ENCODE data around the gene TRABD2B. TPM values are rescaled to one million over a fixed set of nuclear protein-coding genes. Genes with fewer than 3 reads are reported as not detected.
A peak's percentile ranks its signal among the peaks of the same experiment; 100 is the strongest.

TRABD2B gene
- total RNA-seq, 6 donors from 2014 or later = under 0.01 to 2.1 (median 0.62) TPM

- no peaks in the 10 kb centered on the region for H3K4me1 ChIP-seq
- no peak for ATAC-seq (ENCODE audit: low FRiP score in 2 of 2)
- DNase-seq = no peak
- H3K9me3 ChIP-seq = no peaks in the 10 kb centered on the region
- TF ChIP-seq CTCF (IDR thresholded peaks at IDR 0.05) = no peak
- TF ChIP-seq POLR2AphosphoS5 (IDR thresholded peaks at IDR 0.05) = no peak
- no peak for TF ChIP-seq POLR2A (IDR thresholded peaks at IDR 0.05)
- TF ChIP-seq EP300 (IDR thresholded peaks at IDR 0.05) = no peak
- no peak overlapping the region for H3K4me3 ChIP-seq
- H3K36me3 ChIP-seq = no peaks in the 10 kb centered on the region
- H3K27me3 ChIP-seq = no peaks in the 10 kb centered on the region
- H3K27ac ChIP-seq = no peak overlapping the region
Measured at GRCh38 chr1:48025076-48025475, 27.9 kb upstream of the TRABD2B start.

DNA sequence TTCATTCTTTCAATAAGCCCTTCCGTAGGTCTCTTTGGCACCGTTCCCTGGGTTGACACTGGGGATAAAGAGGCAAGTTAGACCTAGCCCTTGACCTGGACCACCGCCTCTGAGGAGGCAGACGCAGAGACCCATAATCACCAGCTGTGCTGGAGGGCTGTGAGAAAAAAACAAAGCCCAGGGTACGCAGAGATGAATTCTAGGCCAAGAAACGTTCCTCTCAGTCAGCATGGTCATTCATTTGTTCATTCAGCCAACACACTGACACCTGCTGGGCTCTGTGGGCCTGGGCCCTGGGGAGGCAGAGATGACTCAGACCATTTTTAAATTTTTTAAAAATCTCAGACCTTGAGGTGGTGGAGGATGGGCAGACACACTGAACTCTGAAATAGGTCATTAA is 26.3 kb upstream of the TRABD2B start:
- Histone ChIP-seq H3K4me3 (no peak overlapping the region), H3K27ac (no peak overlapping the region), H3K9me3 (no peaks in the 10 kb centered on the region), H3K36me3 (no peaks in the 10 kb centered on the region), H3K4me1 (peaks cover 0 to 4% (median 0%) of the 10 kb centered on the region in 4 donors), H3K27me3 (no peaks in the 10 kb centered on the region)
- TF ChIP-seq POLR2A (IDR thresholded peaks at IDR 0.05) = no peak
- no peak for TF ChIP-seq POLR2AphosphoS5 (IDR thresholded peaks at IDR 0.05)
- TF ChIP-seq EP300 (IDR thresholded peaks at IDR 0.05) = no peak
- no peak for TF ChIP-seq CTCF (IDR thresholded peaks at IDR 0.05)
- DNase-seq (no peak), ATAC-seq (ENCODE audit: low FRiP score in 2 of 2) (no peak)
- WGBS, 2 donors = 86 to 90% methylated on average over 6 of the region's 6 CpGs

GRCh38 chr1:48022306-48022705 is 25.1 kb upstream of the TRABD2B start:
- ATAC-seq (ENCODE audit: low FRiP score in 2 of 2) (no peak), DNase-seq (no peak)
- no peaks in the 10 kb centered on the region for H3K27me3 ChIP-seq
- no peak overlapping the region for H3K4me3 ChIP-seq
- H3K9me3 ChIP-seq = no peaks in the 10 kb centered on the region
- no peak overlapping the region for H3K27ac ChIP-seq
- TF ChIP-seq POLR2A (IDR thresholded peaks at IDR 0.05) (no peak), CTCF (IDR thresholded peaks at IDR 0.05) (no peak), EP300 (IDR thresholded peaks at IDR 0.05) (no peak), POLR2AphosphoS5 (IDR thresholded peaks at IDR 0.05) (no peak)
- no peaks in the 10 kb centered on the region for H3K36me3 ChIP-seq
- WGBS, 2 donors = 60 to 61% methylated on average over 3 of the region's 3 CpGs
- peaks cover 0 to 4% (median 0%) of the 10 kb centered on the region in 4 donors for H3K4me1 ChIP-seq

DNA sequence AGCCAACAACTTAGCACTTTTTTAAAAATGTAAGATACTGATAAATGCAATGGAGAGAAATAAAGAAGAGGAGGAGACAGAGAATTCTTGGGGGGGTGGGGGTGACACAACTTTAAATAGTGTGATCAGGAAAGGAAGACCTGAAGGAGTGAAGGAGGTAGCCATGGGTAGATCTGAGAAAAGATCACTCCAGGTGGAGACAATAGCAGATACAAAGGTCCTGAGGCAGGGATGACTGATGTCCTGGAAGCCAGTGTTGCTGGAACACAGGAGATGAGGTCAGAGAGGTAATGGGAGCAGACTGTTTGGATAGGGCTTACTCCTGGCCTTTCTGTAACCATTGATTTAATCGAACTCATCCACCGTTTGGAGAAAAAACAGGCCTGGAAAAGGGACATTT is 24.6 kb upstream of the TRABD2B start:
- ATAC-seq (ENCODE audit: low FRiP score in 2 of 2) = no peak
- no peak for DNase-seq
- TF ChIP-seq POLR2AphosphoS5 (IDR thresholded peaks at IDR 0.05) (no peak), CTCF (IDR thresholded peaks at IDR 0.05) (no peak), EP300 (IDR thresholded peaks at IDR 0.05) (no peak), POLR2A (IDR thresholded peaks at IDR 0.05) (no peak)
- Histone ChIP-seq H3K27ac (no peak overlapping the region), H3K36me3 (no peaks in the 10 kb centered on the region), H3K27me3 (no peaks in the 10 kb centered on the region), H3K4me1 (peaks cover 0 to 4% (median 0%) of the 10 kb centered on the region in 4 donors), H3K9me3 (no peaks in the 10 kb centered on the region), H3K4me3 (no peak overlapping the region)
- 78 to 79% methylated on average over 2 of the region's 2 CpGs for WGBS, 2 donors

- ATAC-seq (ENCODE audit: low FRiP score in 2 of 2) (peak; percentile 34 to 63), DNase-seq (peak in 1 of 2 donors; percentile 33)
- Histone ChIP-seq H3K27ac (peak overlapping the region in 2 of 4 donors; percentile 6 to 39), H3K27me3 (no peaks in the 10 kb centered on the region), H3K36me3 (no peaks in the 10 kb centered on the region), H3K9me3 (no peaks in the 10 kb centered on the region), H3K4me3 (no peak overlapping the region), H3K4me1 (peaks cover 0 to 4% (median 0%) of the 10 kb centered on the region in 4 donors)
- TF ChIP-seq EP300 (IDR thresholded peaks at IDR 0.05) (no peak), POLR2AphosphoS5 (IDR thresholded peaks at IDR 0.05) (no peak), CTCF (IDR thresholded peaks at IDR 0.05) (no peak), POLR2A (IDR thresholded peaks at IDR 0.05) (no peak)
- 64 to 70% methylated on average over 5 to 6 of the region's 6 CpGs for WGBS, 2 donors
Measured at GRCh38 chr1:48019714-48020315, 22.6 kb upstream of the TRABD2B start.

Data from upper lobe of left lung (tissue), 6 donors.